ENCODE results near the gene TRIO. TPM values are rescaled to one million over a fixed set of nuclear protein-coding genes. Genes with fewer than 3 reads are reported as not detected.

The TRIO gene
- total RNA-seq, 3 donors from 2014 or later (not counting 1 experiment from before 2014, with no cell fraction given), result 84.6 to 136 (median 94.3) TPM

GRCh38 chr5:14101922-14102321 lies 41.2 kb upstream of the TRIO start:
- DNase-seq (no peak), ATAC-seq (no peak)
- no peak overlapping the region for H3K4me3 Mint-ChIP-seq
- H3K27ac ChIP-seq (ENCODE audit: low read length), result no peak overlapping the region
- no peaks in the 10 kb centered on the region for H3K4me1 Mint-ChIP-seq
- no peaks in the 10 kb centered on the region for H3K4me1 ChIP-seq (ENCODE audit: control insufficient read depth, insufficient read depth, low read length)
- intact Hi-C loops (cut with micrococcal nuclease), result no loop called here
- no peaks in the 10 kb centered on the region for H3K36me3 ChIP-seq (ENCODE audit: control insufficient read depth, insufficient read depth, low read length)
- H3K27ac Mint-ChIP-seq, result no peak overlapping the region
- 98% methylated on average over 2 of the region's 2 CpGs for WGBS (ENCODE audit: insufficient coverage)
- no peaks in the 10 kb centered on the region for H3K27me3 ChIP-seq (ENCODE audit: control insufficient read depth, insufficient read depth, low read length)
- H3K9me3 ChIP-seq (ENCODE audit: control insufficient read depth, insufficient read depth, low read length), result no peaks in the 10 kb centered on the region
- no peak for TF ChIP-seq CTCF (IDR thresholded peaks at IDR 0.05)
- no peaks in the 10 kb centered on the region for H3K36me3 Mint-ChIP-seq
- H3K9me3 Mint-ChIP-seq, result no peaks in the 10 kb centered on the region
- no peak overlapping the region for H3K4me3 ChIP-seq (ENCODE audit: low read length)
- H3K27me3 Mint-ChIP-seq (ENCODE audit: low read depth in 2 of 2), result peaks cover 9 to 18% of the 10 kb centered on the region in 2 donors

DNA sequence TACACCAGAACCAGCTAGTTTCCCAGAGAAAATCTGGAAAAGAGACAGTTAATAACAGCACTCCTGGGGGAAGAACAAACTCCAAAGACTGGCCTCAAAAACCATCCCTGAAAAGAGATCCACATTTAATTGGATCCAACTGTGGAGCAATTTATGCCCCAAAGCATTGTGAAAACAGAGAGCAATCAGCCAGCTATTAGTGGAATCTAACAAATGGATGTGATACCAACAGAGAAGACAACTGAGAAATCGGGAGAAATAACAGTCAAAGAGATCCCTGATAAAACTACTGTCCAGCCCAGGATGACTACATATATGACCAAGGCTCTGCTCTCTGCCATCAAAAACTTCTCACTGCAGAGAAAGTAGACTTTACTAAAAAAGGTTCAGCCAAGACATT lies 40.5 kb upstream of the TRIO start:
- Histone ChIP-seq H3K27ac (ENCODE audit: low read length) (no peak overlapping the region), H3K9me3 (ENCODE audit: control insufficient read depth, insufficient read depth, low read length) (no peaks in the 10 kb centered on the region), H3K27me3 (ENCODE audit: control insufficient read depth, insufficient read depth, low read length) (no peaks in the 10 kb centered on the region), H3K4me1 (ENCODE audit: control insufficient read depth, insufficient read depth, low read length) (no peaks in the 10 kb centered on the region), H3K4me3 (ENCODE audit: low read length) (no peak overlapping the region), H3K36me3 (ENCODE audit: control insufficient read depth, insufficient read depth, low read length) (no peaks in the 10 kb centered on the region)
- TF ChIP-seq CTCF (IDR thresholded peaks at IDR 0.05), result no peak
- peaks cover 11 to 26% of the 10 kb centered on the region in 2 donors for H3K27me3 Mint-ChIP-seq (ENCODE audit: low read depth in 2 of 2)
- no peak overlapping the region for H3K4me3 Mint-ChIP-seq
- H3K27ac Mint-ChIP-seq, result no peak overlapping the region
- H3K36me3 Mint-ChIP-seq, result no peaks in the 10 kb centered on the region
- intact Hi-C loops (cut with micrococcal nuclease), result no loop called here
- ATAC-seq, result no peak
- no peaks in the 10 kb centered on the region for H3K4me1 Mint-ChIP-seq
- no peaks in the 10 kb centered on the region for H3K9me3 Mint-ChIP-seq
- DNase-seq, result no peak
- 88% methylated on average over 1 of the region's 1 CpG for WGBS (ENCODE audit: insufficient coverage)

GRCh38 chr5:14105718-14106410 lies 37.3 kb upstream of the TRIO start:
- intact Hi-C loops (cut with micrococcal nuclease), result no loop called here
- H3K27ac ChIP-seq (ENCODE audit: low read length), result no peak overlapping the region
- peaks cover 19 to 21% of the 10 kb centered on the region in 2 donors for H3K4me1 Mint-ChIP-seq
- no peaks in the 10 kb centered on the region for H3K36me3 ChIP-seq (ENCODE audit: control insufficient read depth, insufficient read depth, low read length)
- DNase-seq (no peak), ATAC-seq (no peak)
- WGBS (ENCODE audit: insufficient coverage), result 57% methylated on average over 1 of the region's 2 CpGs
- no peak overlapping the region for H3K4me3 ChIP-seq (ENCODE audit: low read length)
- no peaks in the 10 kb centered on the region for H3K4me1 ChIP-seq (ENCODE audit: control insufficient read depth, insufficient read depth, low read length)
- no peak overlapping the region for H3K27ac Mint-ChIP-seq
- no peaks in the 10 kb centered on the region for H3K27me3 ChIP-seq (ENCODE audit: control insufficient read depth, insufficient read depth, low read length)
- H3K36me3 Mint-ChIP-seq, result no peaks in the 10 kb centered on the region
- no peaks in the 10 kb centered on the region for H3K9me3 ChIP-seq (ENCODE audit: control insufficient read depth, insufficient read depth, low read length)
- no peak overlapping the region for H3K4me3 Mint-ChIP-seq
- H3K27me3 Mint-ChIP-seq (ENCODE audit: low read depth in 2 of 2), result peaks cover 14 to 42% of the 10 kb centered on the region in 2 donors
- no peak for TF ChIP-seq CTCF (IDR thresholded peaks at IDR 0.05)
- no peaks in the 10 kb centered on the region for H3K9me3 Mint-ChIP-seq

DNA sequence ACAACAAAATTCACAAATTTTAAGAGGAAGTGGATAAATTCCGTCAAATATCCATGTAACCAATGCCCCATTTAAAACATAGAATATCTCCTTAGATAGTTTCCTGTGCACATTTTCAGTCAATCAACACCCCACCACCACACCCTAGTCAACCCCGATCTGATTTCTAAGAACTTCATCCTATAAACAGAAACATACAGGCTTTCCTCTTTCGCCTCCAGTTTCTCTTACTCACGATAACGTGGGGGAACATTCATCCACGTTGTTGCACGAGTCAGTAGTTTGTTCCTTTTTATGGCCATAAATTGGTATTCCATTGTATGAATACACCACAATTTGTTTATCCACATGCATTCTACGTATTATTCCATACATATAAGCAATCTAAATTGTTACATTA lies 35.6 kb upstream of the TRIO start:
- intact Hi-C loops (cut with micrococcal nuclease), result no loop called here
- no peaks in the 10 kb centered on the region for H3K9me3 ChIP-seq (ENCODE audit: control insufficient read depth, insufficient read depth, low read length)
- H3K4me1 ChIP-seq (ENCODE audit: control insufficient read depth, insufficient read depth, low read length), result no peaks in the 10 kb centered on the region
- Mint-ChIP-seq H3K27ac (no peak overlapping the region), H3K36me3 (no peaks in the 10 kb centered on the region), H3K4me1 (peaks cover 19 to 21% of the 10 kb centered on the region in 2 donors), H3K27me3 (ENCODE audit: low read depth in 2 of 2) (peaks cover 14 to 42% of the 10 kb centered on the region in 2 donors), H3K4me3 (no peak overlapping the region), H3K9me3 (no peaks in the 10 kb centered on the region)
- no peaks in the 10 kb centered on the region for H3K27me3 ChIP-seq (ENCODE audit: control insufficient read depth, insufficient read depth, low read length)
- DNase-seq (no peak), ATAC-seq (no peak)
- WGBS (ENCODE audit: insufficient coverage), result 44% methylated on average over 7 of the region's 8 CpGs
- no peak overlapping the region for H3K27ac ChIP-seq (ENCODE audit: low read length)
- no peak overlapping the region for H3K4me3 ChIP-seq (ENCODE audit: low read length)
- no peaks in the 10 kb centered on the region for H3K36me3 ChIP-seq (ENCODE audit: control insufficient read depth, insufficient read depth, low read length)
- no peak for TF ChIP-seq CTCF (IDR thresholded peaks at IDR 0.05)
